GM12875 (cell line): Measurements from ENCODE around the gene ARHGAP4.

Experiments used
- H3K4me3 ChIP-seq: one replicate; pipeline ENCODE4 v1.5.1; 2011; ENCODE audit warnings: low read depth, low read length, control low read depth
- CTCF ChIP-seq: IDR thresholded peaks from 2 replicates; pipeline ENCODE4 v1.5.1; 2011; ENCODE audit warnings: low read depth, mild to moderate bottlenecking, control low read depth, inconsistent platforms, low read length, moderate library complexity, borderline replicate concordance; ENCODE audit not compliant: insufficient read depth

Gene ARHGAP4

GRCh38 chrX:153887385-153887784, 38.7 kb downstream of the ARHGAP4 start:
- H3K4me3 ChIP-seq = no peak overlapping the region

GRCh38 chrX:153886915-153887314, 39.1 kb downstream of the ARHGAP4 start:
- TF ChIP-seq CTCF = no peak
- H3K4me3 ChIP-seq = no peak overlapping the region

More at GRCh38 chrX:153887385-153887784, 38.7 kb downstream of the ARHGAP4 start:
- no peak for TF ChIP-seq CTCF

- no peak for TF ChIP-seq CTCF
- H3K4me3 ChIP-seq = no peak within 1 kb of the TSS
Observed at GRCh38 chrX:153885968-153886903, 39.8 kb downstream of the ARHGAP4 start, which contains the start of gene L1CAM. Gene L1CAM (minus strand): TSS chrX:153886173. CDS start chrX:153875836, 10,337 bp downstream.

- no peak for TF ChIP-seq CTCF
- H3K4me3 ChIP-seq = no peak overlapping the region
Observed at GRCh38 chrX:153885208-153885787, 40.8 kb downstream of the ARHGAP4 start.

- TF ChIP-seq CTCF = no peak
- no peak overlapping the region for H3K4me3 ChIP-seq
Observed at GRCh38 chrX:153884590-153884989, 41.5 kb downstream of the ARHGAP4 start.

GRCh38 chrX:153884136-153884535, 41.9 kb downstream of the ARHGAP4 start:
- TF ChIP-seq CTCF = no peak
- no peak overlapping the region for H3K4me3 ChIP-seq

GRCh38 chrX:153883163-153883843, 42.8 kb downstream of the ARHGAP4 start:
- H3K4me3 ChIP-seq = no peak overlapping the region
- TF ChIP-seq CTCF = no peak
